GM12878 (cell line): ENCODE measurements around the gene MEGF11.

ENCODE experiments used
- CTCF ChIP-seq, 3 experiments: IDR thresholded peaks in 2 of 3; conservative IDR thresholded peaks in 1 of 3; 2 replicates each; pipeline ENCODE4 v1.5.1; 2011; ENCODE audit warnings: low read depth in 3 of 3, low read length in 3 of 3, mild to moderate bottlenecking in 3 of 3, control low read depth in 2 of 3, moderate library complexity in 2 of 3, inconsistent platforms in 1 of 3, mixed read lengths in 1 of 3; ENCODE audit not compliant: control insufficient read depth in 2 of 3, insufficient read depth in 1 of 3; ENCODE audit errors: extremely low read depth in 1 of 3
- EGR1 ChIP-seq, 2 experiments: IDR thresholded peaks; 1 replicate in 1 of 2; 2 replicates in 1 of 2; pipeline ENCODE4 v1.6.1; 2011 to 2012; ENCODE audit warnings: low read depth in 2 of 2, low read length in 2 of 2, borderline replicate concordance in 1 of 2, mild to moderate bottlenecking in 1 of 2, moderate library complexity in 1 of 2
- EZH2 ChIP-seq: IDR thresholded peaks from 2 replicates; pipeline ENCODE4 v1.6.1; 2012; ENCODE audit warnings: low read depth, mild to moderate bottlenecking, control low read depth, inconsistent platforms, low read length, borderline replicate concordance; ENCODE audit not compliant: control insufficient read depth
- GATAD2B ChIP-seq: fragments of 450-650 bp; conservative IDR thresholded peaks from 2 replicates; pipeline ENCODE4 v1.6.1; 2017; ENCODE audit warnings: low read depth, mild to moderate bottlenecking, moderate library complexity
- PBX3 ChIP-seq: IDR thresholded peaks from 2 replicates; pipeline ENCODE4 v1.6.1; 2011; ENCODE audit warnings: mild to moderate bottlenecking, low read depth, low read length, moderate library complexity; ENCODE audit not compliant: insufficient replicate concordance
- POLR2AphosphoS5 ChIP-seq: IDR thresholded peaks from 2 replicates; pipeline ENCODE4 v1.6.1; 2011; ENCODE audit warnings: mild to moderate bottlenecking, low read length, inconsistent platforms
- RAD21 ChIP-seq: IDR thresholded peaks from 2 replicates; pipeline ENCODE4 v1.6.1; 2011; ENCODE audit warnings: mild to moderate bottlenecking, low read depth, low read length, moderate library complexity; ENCODE audit not compliant: insufficient read depth
- RELA ChIP-seq: fragments of 450-650 bp; IDR thresholded peaks from 2 replicates; pipeline ENCODE4 v1.8.0; 2014; ENCODE audit warnings: borderline replicate concordance; ENCODE audit not compliant: partially characterized antibody
- YY1 ChIP-seq: IDR thresholded peaks from 2 replicates; pipeline ENCODE4 v1.6.1; 2011; ENCODE audit warnings: low read depth, mild to moderate bottlenecking, low read length

- TF ChIP-seq YY1 (no peak), RAD21 (no peak), PBX3 (no peak), EZH2 (no peak), GATAD2B (no peak), EGR1 (IDR thresholded peaks at IDR 0.05; ENCODE audit: borderline replicate concordance in 1 of 2, low read depth in 2 of 2, low read length in 2 of 2) (no peak), RELA (no peak), CTCF (IDR thresholded peaks at IDR 0.05 in 2 of 3, conservative IDR thresholded peaks at IDR 0.05 in 1 of 3; ENCODE audit: control insufficient read depth in 2 of 3, extremely low read depth in 1 of 3, insufficient read depth in 1 of 3, low read depth in 3 of 3, low read length in 3 of 3) (no peak), POLR2AphosphoS5 (no peak)
Measured at GRCh38 chr15:66232267-66232625, 21.3 kb downstream of the MEGF11 start.
